Measurements from ENCODE around the gene ZNF292. TPM values are rescaled to one million over a fixed set of nuclear protein-coding genes. Genes with fewer than 3 reads are reported as not detected.
A peak's percentile ranks its signal among the peaks of the same experiment; 100 is the strongest.

ZNF292 gene
- 89.9 TPM for total RNA-seq (ENCODE audit: unreplicated experiment)
- long read RNA-seq, partial matches to known transcripts, result 5 of 13 reads
- long read RNA-seq, other reads (novel, unspliced or antisense), result 8 of 13 reads

GRCh38 chr6:87154993-87155841 lies at the start of gene ZNF292:
Gene ZNF292 (plus strand): TSS chr6:87155565. CDS start chr6:87155592, 27 bp downstream.
- no peaks in the 10 kb centered on the region for H3K36me3 Mint-ChIP-seq (ENCODE audit: unreplicated experiment)
- H3K27ac Mint-ChIP-seq (ENCODE audit: unreplicated experiment), result peak within 1 kb of the TSS; percentile 100
- H3K9me3 Mint-ChIP-seq (ENCODE audit: unreplicated experiment), result peaks cover 19% of the 10 kb centered on the region
- H3K4me1 Mint-ChIP-seq (ENCODE audit: low read depth, unreplicated experiment), result peaks cover 23% of the 10 kb centered on the region
- no peak for TF ChIP-seq CTCF (IDR thresholded peaks at IDR 0.05; ENCODE audit: partially characterized antibody, unreplicated experiment)
- DNase-seq, result peak; percentile 97
- peak within 1 kb of the TSS; percentile 93 for H3K4me3 Mint-ChIP-seq (ENCODE audit: unreplicated experiment)
- H3K27me3 Mint-ChIP-seq (ENCODE audit: unreplicated experiment), result peaks cover 18% of the 10 kb centered on the region

- peaks cover 10% of the 10 kb centered on the region for H3K4me1 Mint-ChIP-seq (ENCODE audit: low read depth, unreplicated experiment)
- no peaks in the 10 kb centered on the region for H3K27me3 Mint-ChIP-seq (ENCODE audit: unreplicated experiment)
- TF ChIP-seq CTCF (IDR thresholded peaks at IDR 0.05; ENCODE audit: partially characterized antibody, unreplicated experiment), result no peak
- no peak overlapping the region for H3K4me3 Mint-ChIP-seq (ENCODE audit: unreplicated experiment)
- H3K9me3 Mint-ChIP-seq (ENCODE audit: unreplicated experiment), result peaks cover 2% of the 10 kb centered on the region
- no peak for DNase-seq
- H3K36me3 Mint-ChIP-seq (ENCODE audit: unreplicated experiment), result no peaks in the 10 kb centered on the region
- no peak overlapping the region for H3K27ac Mint-ChIP-seq (ENCODE audit: unreplicated experiment)
Measured at GRCh38 chr6:87105823-87106222, 49.5 kb upstream of the ZNF292 start.

- TF ChIP-seq CTCF (IDR thresholded peaks at IDR 0.05; ENCODE audit: partially characterized antibody, unreplicated experiment), result no peak
- Mint-ChIP-seq H3K27me3 (ENCODE audit: unreplicated experiment) (no peaks in the 10 kb centered on the region), H3K4me1 (ENCODE audit: low read depth, unreplicated experiment) (peaks cover 5% of the 10 kb centered on the region), H3K4me3 (ENCODE audit: unreplicated experiment) (no peak overlapping the region), H3K27ac (ENCODE audit: unreplicated experiment) (no peak overlapping the region), H3K36me3 (ENCODE audit: unreplicated experiment) (no peaks in the 10 kb centered on the region), H3K9me3 (ENCODE audit: unreplicated experiment) (peaks cover 2% of the 10 kb centered on the region)
- no peak for DNase-seq
Measured at GRCh38 chr6:87110636-87111035, 44.7 kb upstream of the ZNF292 start.

GRCh38 chr6:87115402-87116135 lies 39.8 kb upstream of the ZNF292 start:
- H3K4me1 Mint-ChIP-seq (ENCODE audit: low read depth, unreplicated experiment), result peaks cover 9% of the 10 kb centered on the region
- no peak overlapping the region for H3K27ac Mint-ChIP-seq (ENCODE audit: unreplicated experiment)
- H3K9me3 Mint-ChIP-seq (ENCODE audit: unreplicated experiment), result no peaks in the 10 kb centered on the region
- no peak for DNase-seq
- H3K27me3 Mint-ChIP-seq (ENCODE audit: unreplicated experiment), result no peaks in the 10 kb centered on the region
- no peak overlapping the region for H3K4me3 Mint-ChIP-seq (ENCODE audit: unreplicated experiment)
- H3K36me3 Mint-ChIP-seq (ENCODE audit: unreplicated experiment), result no peaks in the 10 kb centered on the region
- no peak for TF ChIP-seq CTCF (IDR thresholded peaks at IDR 0.05; ENCODE audit: partially characterized antibody, unreplicated experiment)

All from glutamatergic neuron (in vitro differentiated cells).